ENCODE data around the gene CSTF3.
A peak's percentile ranks its signal among the peaks of the same experiment; 100 is the strongest.
"Not testable (repeated sequence)": the region's sequence is repeated elsewhere in the genome, so short reads cannot be mapped to it uniquely, and the experiment has no call there.

Gene CSTF3

GRCh38 chr11:33161120-33162005 is at the start of gene CSTF3:
Gene CSTF3 (minus strand): TSS chr11:33161480. CDS start chr11:33161325, 155 bp downstream.
- peak; percentile 69 for DNase-seq (ENCODE audit: insufficient read length, low spot score)
- FAIRE-seq: peak; percentile 96

DNA sequence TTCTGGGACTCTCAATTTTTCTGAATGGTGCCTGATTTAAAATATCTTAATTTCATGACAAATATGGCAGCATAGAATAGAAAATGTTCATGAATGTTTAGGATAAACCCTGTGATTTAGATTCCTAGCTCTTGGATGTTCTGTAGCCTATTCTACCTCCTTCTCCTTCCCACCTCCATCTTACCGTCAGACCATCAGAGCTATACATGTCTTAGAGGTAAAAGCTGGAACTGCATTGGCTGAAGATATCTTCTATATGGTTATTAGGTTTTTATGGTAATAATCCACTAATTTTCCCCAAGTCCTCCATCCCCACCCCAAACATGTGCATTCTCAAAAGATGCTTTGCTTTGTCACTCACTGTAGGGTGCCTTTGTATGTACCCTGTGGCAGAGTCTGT is 46.9 kb upstream of the CSTF3 start:
- DNase-seq (ENCODE audit: insufficient read length, low spot score) (no peak), FAIRE-seq (no peak)

DNA sequence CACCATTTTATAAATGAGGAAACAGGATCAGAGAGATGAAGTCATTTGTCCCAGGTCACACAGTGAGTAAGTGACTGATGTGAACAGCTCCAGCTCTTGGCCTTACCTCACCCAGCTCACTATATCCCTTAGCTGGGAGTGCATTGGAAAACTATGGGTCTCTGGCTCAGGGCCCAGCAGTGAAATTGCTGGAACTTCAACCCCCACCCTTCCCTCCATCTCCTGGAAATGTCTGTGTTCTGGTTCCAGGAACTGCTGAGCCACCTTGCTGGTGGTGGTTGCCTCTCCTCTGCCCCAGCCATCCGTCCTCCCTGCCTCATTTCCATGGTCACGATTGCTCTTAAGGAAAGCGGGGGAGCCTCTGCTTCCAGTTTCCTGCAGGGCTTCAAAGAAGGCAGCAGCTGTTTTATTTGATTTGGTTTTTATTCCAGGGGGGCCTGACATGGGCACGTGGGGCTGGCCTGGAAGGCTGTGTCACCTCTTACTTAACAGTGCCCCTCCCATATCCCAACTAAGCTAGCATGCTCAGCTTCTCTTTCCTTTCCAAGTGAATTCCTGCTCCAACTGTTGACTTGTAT is 46.2 kb upstream of the CSTF3 start:
- FAIRE-seq (no peak), DNase-seq (ENCODE audit: insufficient read length, low spot score) (no peak)

DNA sequence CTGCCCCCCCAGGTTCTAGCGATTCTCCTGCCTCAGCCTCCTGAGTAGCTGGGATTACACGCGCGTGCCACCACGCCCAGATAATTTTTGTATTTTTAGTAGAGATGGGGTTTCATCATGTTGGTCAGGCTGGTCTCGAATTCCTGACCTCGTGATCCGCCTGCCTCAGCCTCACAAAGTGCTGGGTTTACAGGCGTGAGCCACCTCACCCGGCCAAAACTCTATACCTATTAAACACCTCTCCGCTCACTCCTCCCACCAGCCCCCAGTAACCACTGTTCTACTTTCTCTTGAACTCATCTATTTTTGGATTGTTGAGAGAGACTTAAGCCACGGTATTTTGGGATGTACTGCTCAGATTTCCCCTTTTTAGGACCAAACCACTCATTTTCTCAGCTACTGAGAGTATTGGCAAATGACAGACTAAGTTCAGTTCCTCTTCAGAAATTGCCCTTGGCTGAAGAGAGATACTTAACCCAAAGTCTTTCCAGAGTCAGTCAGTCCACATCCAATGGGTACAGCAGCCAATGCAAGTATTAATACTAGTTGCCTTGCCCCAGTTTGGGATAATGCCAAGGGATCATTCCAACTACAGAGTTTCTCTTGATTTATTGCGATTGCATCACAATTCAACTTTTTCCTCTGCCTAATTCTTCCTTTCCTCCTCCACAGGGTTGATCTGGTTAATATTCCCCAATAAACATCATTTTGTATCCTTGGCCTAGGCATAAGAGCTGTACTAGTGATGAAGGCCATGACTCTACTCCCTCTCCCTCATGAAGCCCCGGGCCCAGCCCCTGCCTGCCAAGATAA is 36.8 kb upstream of the CSTF3 start:
- FAIRE-seq: no peak

DNA sequence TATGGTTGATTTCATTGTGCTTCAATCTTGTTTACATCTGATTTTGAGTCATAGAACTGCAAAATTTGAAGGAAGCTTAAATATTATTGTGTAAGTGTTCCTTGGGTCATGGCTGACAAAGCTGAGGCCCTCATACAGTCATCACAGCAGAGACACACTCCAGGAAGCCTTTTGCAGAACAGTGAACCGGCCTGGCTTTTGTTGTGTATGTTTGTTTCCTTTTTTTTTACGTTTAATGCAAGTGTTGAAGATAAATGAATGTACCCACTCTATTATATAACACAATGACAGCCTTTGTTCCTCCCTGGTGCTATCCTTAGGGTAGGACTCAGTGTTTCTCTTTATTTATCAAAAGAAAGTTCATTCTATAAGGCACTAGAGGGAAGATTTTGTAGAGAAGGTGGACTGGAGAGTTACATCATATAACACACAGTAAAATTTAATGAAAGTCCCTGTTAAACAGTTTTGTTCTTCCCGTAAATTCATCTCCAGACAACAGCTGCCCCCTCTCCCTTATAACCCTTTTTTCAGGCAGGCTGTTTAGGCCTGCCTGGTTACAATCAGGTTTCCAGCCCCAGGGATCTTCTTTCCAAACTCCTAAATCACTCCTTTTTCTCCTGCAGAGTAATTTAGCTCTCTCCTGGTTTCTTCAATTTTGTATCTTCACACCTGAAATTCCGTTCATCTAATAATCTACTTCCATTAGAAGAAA is 34.3 kb upstream of the CSTF3 start:
- DNase-seq (ENCODE audit: insufficient read length, low spot score) (no peak), FAIRE-seq (no peak)

More for the DNA sequence above, 36.8 kb upstream of the CSTF3 start:
- DNase-seq (ENCODE audit: insufficient read length, low spot score): no peak

DNA sequence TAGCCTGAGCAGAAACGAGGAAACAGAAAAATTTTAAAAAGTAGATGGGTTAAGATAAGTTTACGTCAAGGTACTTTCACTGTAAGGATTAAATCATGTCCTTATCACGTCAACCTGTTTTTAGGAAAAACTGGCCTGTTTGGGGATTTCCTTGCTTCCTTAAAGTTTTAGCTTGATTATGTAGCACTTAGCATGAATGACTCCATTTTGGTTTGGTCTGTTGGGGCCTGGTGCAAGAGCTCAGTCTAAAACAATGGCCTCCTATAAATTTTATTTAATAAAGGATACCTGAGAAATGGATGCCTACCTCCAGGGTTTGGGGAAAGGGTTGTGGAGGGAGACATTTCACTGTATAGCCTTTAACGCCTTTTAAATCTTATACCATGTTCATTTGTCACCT is 33.2 kb upstream of the CSTF3 start:
- FAIRE-seq: no peak
- no peak for DNase-seq (ENCODE audit: insufficient read length, low spot score)

- DNase-seq (ENCODE audit: insufficient read length, low spot score) (no peak), FAIRE-seq (no peak)
These were observed 30.2 kb upstream of the CSTF3 start for GRCh38 chr11:33191467-33191866.

GRCh38 chr11:33187998-33188722 is 26.9 kb upstream of the CSTF3 start:
- no peak for FAIRE-seq
- no peak for DNase-seq (ENCODE audit: insufficient read length, low spot score)

DNA sequence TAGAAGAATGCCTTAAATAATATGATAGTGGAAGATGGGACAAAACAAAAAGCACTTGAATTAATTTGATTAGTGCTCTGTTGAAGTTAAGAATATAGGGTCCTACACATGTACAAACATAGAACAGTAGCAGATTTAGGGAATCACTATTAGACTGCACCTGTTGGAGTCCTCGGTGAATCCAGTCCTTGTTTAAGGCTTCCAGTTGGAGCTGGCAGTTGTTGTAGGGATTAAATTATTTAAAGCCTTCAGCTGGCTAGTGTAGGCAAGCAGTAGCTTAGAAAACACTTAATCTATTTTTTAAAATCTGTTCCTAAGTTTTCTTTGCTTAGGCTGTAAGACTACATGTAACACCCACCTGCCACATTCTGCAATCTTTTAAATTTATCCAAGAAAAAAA is 24.5 kb upstream of the CSTF3 start:
- FAIRE-seq: no peak
- DNase-seq (ENCODE audit: insufficient read length, low spot score): no peak

GRCh38 chr11:33182246-33182878 is 21.1 kb upstream of the CSTF3 start:
- FAIRE-seq: no peak
- DNase-seq (ENCODE audit: insufficient read length, low spot score): no peak

DNA sequence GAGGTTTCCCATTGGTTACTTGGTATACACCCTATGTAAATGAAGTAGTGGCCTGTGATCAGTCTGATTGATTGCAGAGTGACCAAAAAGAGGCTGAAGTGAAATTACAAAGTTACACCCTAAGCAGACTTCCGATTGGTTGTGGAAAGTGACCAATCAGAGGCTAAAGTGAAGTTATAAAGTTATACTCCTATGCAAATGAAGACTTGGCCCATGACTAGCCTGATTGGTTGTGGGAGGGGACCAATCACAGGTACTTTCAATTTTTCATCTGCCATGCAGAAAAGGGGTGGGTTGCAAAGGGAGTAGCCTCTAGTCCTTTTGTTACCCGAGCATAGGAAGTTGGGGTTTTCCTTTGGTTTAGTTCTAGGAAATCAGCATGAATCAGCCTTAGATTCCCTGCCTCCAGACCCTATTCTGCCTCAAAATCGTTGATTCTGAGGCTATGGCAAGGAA is 18.1 kb upstream of the CSTF3 start:
- DNase-seq (ENCODE audit: insufficient read length, low spot score) (no peak), FAIRE-seq (no peak)

- no peak for FAIRE-seq
These were observed 17.3 kb upstream of the CSTF3 start for GRCh38 chr11:33178443-33179180.

GRCh38 chr11:33177676-33178336 is 16.5 kb upstream of the CSTF3 start:
- FAIRE-seq (no peak), DNase-seq (ENCODE audit: insufficient read length, low spot score) (no peak)

More at GRCh38 chr11:33178443-33179180, 17.3 kb upstream of the CSTF3 start:
- DNase-seq (ENCODE audit: insufficient read length, low spot score): no peak

- not testable (repeated sequence) for FAIRE-seq; DNase-seq (ENCODE audit: insufficient read length, low spot score)
These were observed 15.5 kb upstream of the CSTF3 start for GRCh38 chr11:33176760-33177159.

DNA sequence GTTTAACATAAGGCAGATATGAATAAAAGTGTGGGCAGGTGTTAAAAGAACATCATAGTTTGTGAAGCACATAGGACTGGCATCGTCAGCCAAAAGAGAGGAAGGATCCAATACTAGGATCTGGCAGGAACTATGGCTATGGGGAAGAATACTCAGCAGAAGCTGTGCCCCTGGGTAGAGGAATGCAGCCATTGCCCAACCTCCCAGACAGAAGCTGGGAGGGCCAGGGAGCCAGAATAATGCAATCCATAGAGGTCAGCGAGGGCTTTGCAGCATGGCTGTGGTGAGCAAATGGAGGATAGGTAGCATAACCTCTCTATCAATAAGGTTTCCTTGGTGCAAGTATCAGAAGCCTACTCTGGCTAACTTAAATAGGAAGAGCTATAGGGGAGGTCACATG is 11.7 kb upstream of the CSTF3 start:
- FAIRE-seq: no peak

DNA sequence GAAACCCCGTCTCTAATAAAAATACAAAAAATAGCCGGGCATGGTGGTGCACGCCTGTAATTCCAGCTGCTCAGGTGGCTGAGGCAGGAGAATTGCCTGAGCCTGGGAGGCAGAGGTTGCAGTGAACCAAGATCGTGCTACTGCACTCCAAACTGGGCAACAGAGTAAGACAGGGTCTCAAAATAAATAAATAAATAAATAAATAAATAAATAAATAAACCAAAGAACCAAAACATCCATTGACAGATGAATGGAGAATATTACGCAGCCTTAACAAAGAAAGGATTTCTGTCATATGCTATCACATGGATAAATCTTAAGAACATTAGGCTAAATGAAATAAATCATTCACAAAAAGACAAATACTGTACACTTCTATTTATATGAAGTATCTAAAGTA is 11.1 kb upstream of the CSTF3 start:
- FAIRE-seq: no peak
- no peak for DNase-seq (ENCODE audit: insufficient read length, low spot score)

More for the DNA sequence above, 11.7 kb upstream of the CSTF3 start:
- DNase-seq (ENCODE audit: insufficient read length, low spot score): no peak

DNA sequence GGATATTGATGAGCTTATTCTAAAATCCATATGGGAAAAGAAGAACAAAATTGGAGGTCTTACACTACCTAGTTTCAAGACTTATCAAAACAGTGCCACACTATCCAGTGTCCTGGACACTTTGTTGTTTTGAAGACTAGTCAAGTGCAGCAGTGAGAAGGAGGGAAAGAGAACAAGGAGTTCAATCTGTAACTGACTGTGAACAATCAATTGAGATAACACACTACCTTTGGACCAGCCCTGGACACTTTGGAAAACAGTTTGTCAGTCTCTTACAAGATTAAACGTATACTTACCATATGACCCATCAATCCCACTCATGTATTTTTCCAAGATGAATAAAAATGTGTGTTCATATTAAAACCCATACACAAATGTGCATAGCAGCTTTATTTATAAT is 10.0 kb upstream of the CSTF3 start:
- FAIRE-seq (no peak), DNase-seq (ENCODE audit: insufficient read length, low spot score) (no peak)

GRCh38 chr11:33168709-33169200 is 7.5 kb upstream of the CSTF3 start:
- no peak for DNase-seq (ENCODE audit: insufficient read length, low spot score)
- no peak for FAIRE-seq

Measured in GM19239 (cell line).